Ishikawa (cell line): ENCODE data around the gene INSL3.

Experiments
- CEBPB ChIP-seq: IDR thresholded peaks from 2 replicates; pipeline ENCODE4 v1.6.1; 2012
- CREB1 ChIP-seq: IDR thresholded peaks from 2 replicates; pipeline ENCODE4 v1.6.1; 2012; ENCODE audit warnings: low read depth
- EGR1 ChIP-seq: IDR thresholded peaks from 2 replicates; pipeline ENCODE4 v1.6.1; 2012
- EP300 ChIP-seq: IDR thresholded peaks from 2 replicates; pipeline ENCODE4 v1.6.1; 2012; ENCODE audit warnings: borderline replicate concordance
- FOXM1 ChIP-seq: IDR thresholded peaks from 2 replicates; pipeline ENCODE4 v1.6.1; 2012; ENCODE audit warnings: low read depth, borderline replicate concordance
- MAX ChIP-seq: IDR thresholded peaks from 2 replicates; pipeline ENCODE4 v1.6.1; 2012
- NFIC ChIP-seq: IDR thresholded peaks from 2 replicates; pipeline ENCODE4 v1.6.1; 2012
- RAD21 ChIP-seq: IDR thresholded peaks from 2 replicates; pipeline ENCODE4 v1.6.1; 2012; ENCODE audit warnings: low read depth
- REST ChIP-seq: IDR thresholded peaks from 2 replicates; pipeline ENCODE4 v1.6.1; 2012; ENCODE audit warnings: low read depth, mild to moderate bottlenecking
- TAF1 ChIP-seq: IDR thresholded peaks from 2 replicates; pipeline ENCODE4 v1.6.1; 2012; ENCODE audit warnings: low read depth, mild to moderate bottlenecking
- TCF12 ChIP-seq: IDR thresholded peaks from 2 replicates; pipeline ENCODE4 v1.6.1; 2012; ENCODE audit warnings: low read depth
- TEAD4 ChIP-seq: IDR thresholded peaks from 2 replicates; pipeline ENCODE4 v1.6.1; 2012
- USF1 ChIP-seq: IDR thresholded peaks from 2 replicates; pipeline ENCODE4 v1.6.1; 2012
- YY1 ChIP-seq: IDR thresholded peaks from 2 replicates; pipeline ENCODE4 v1.6.1; 2012; ENCODE audit warnings: low read depth
- ZBTB7A ChIP-seq: IDR thresholded peaks from 2 replicates; pipeline ENCODE4 v1.6.1; 2012; ENCODE audit warnings: low read depth

INSL3 gene

GRCh38 chr19:17866312-17866963 lies 45.1 kb upstream of the INSL3 start:
- TF ChIP-seq CEBPB, result no peak
- TF ChIP-seq REST, result no peak
- TF ChIP-seq MAX, result no peak
- no peak for TF ChIP-seq FOXM1
- no peak for TF ChIP-seq USF1
- no peak for TF ChIP-seq CREB1
- no peak for TF ChIP-seq ZBTB7A
- TF ChIP-seq EP300, result no peak
- no peak for TF ChIP-seq NFIC
- no peak for TF ChIP-seq EGR1

- no peak for TF ChIP-seq RAD21
- peak; percentile 40; the same call in 1 of the 2 replicates for TF ChIP-seq MAX
- no peak for TF ChIP-seq TEAD4
These were observed 44.3 kb upstream of the INSL3 start for GRCh38 chr19:17865364-17866311.

GRCh38 chr19:17863520-17864182 lies 42.3 kb upstream of the INSL3 start:
- TF ChIP-seq YY1 (no peak), TCF12 (no peak), MAX (no peak), CEBPB (no peak), REST (no peak), NFIC (no peak), RAD21 (no peak), TEAD4 (no peak), CREB1 (no peak), EGR1 (no peak), TAF1 (no peak), ZBTB7A (no peak), USF1 (no peak), FOXM1 (no peak), EP300 (no peak)

- TF ChIP-seq TAF1, result no peak
- no peak for TF ChIP-seq EGR1
- TF ChIP-seq TCF12, result no peak
- no peak for TF ChIP-seq CEBPB
- TF ChIP-seq REST, result no peak
- TF ChIP-seq ZBTB7A, result no peak
These were observed 41.6 kb upstream of the INSL3 start for GRCh38 chr19:17862711-17863519.
